GM23248 (cell line): ENCODE measurements around the gene SNF8.

Experiments
- EZH2 ChIP-seq: fragments of 200-600 bp; sonication (generic); IDR thresholded peaks from 2 replicates; pipeline ENCODE4 v1.6.1; 2018; ENCODE audit warnings: antibody characterized with exemption, mild to moderate bottlenecking; ENCODE audit not compliant: insufficient read depth, poor library complexity, severe bottlenecking
- EZH2phosphoT487 ChIP-seq: fragments of 200-600 bp; sonication (generic); IDR thresholded peaks from 2 replicates; pipeline ENCODE4 v1.6.1; 2018; ENCODE audit warnings: antibody characterized with exemption, moderate library complexity, mild to moderate bottlenecking, low read depth; ENCODE audit not compliant: insufficient read depth

DNA sequence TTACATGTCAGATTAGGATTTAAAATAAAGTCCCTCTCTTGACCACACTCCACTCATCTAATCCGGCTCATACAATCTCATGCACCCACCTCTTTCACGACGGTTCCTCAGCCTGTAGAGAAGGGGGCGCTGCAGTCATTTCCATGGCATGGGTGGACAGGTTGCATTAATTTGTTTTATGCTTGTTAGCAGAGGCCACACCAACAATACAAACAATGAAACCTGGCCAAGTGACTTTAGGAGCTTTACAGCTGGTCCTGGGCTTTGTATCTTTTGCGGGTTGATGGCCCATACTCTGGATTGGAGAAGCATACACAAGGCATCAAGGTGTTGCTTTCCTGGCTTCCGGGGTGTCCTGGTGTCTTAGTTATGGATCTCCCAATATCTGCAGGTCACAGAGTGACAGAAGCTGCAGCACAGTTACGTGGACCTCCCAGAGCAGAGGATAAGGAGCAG, 9.7 kb upstream of the SNF8 start:
- TF ChIP-seq EZH2phosphoT487 (no peak), EZH2 (no peak)
